CD4-positive, alpha-beta memory T cell (primary cell): ENCODE data around the gene CD22. TPM values are rescaled to one million over a fixed set of nuclear protein-coding genes. Genes with fewer than 3 reads are reported as not detected.

Experiments
- CTCF ChIA-PET: fragments of 350-600 bp; sonication (Branson Sonifier 250); formaldehyde crosslinking; loops from one replicate; lab custom pipeline; 2021; ENCODE audit warnings: inconsistent platforms; ENCODE audit not compliant: partially characterized antibody; lab: Charles Lee
- POLR2A ChIA-PET: fragments of 350-600 bp; sonication (Branson Sonifier 250); formaldehyde crosslinking; loops from one replicate; lab custom pipeline; 2021; ENCODE audit not compliant: partially characterized antibody; lab: Charles Lee
- DNase-seq, 5 donors: peaks; one replicate each; pipeline versions ENCODE4 v3.0.0 to v3.0.0-alpha.2; 2020 to 2022; ENCODE audit warnings: mixed read lengths in 1 of 5
- H3K27ac ChIP-seq: one replicate; pipeline ENCODE4 v1.7.0; 2013; ENCODE audit warnings: low read depth, low read length
- H3K27me3 ChIP-seq: 2 replicates; pipeline ENCODE4 v1.7.0; 2013; ENCODE audit warnings: mild to moderate bottlenecking, low read length, moderate library complexity; ENCODE audit not compliant: insufficient read depth
- H3K36me3 ChIP-seq: 2 replicates; pipeline ENCODE4 v1.7.0; 2013; ENCODE audit warnings: mild to moderate bottlenecking, low read length, moderate library complexity; ENCODE audit not compliant: insufficient read depth
- H3K4me1 ChIP-seq: 2 replicates; pipeline ENCODE4 v1.7.0; 2013; ENCODE audit warnings: mild to moderate bottlenecking, low read length, moderate library complexity; ENCODE audit not compliant: insufficient read depth
- H3K4me3 ChIP-seq, 2 donors: one replicate each; pipeline ENCODE4 v1.7.0; 2013; ENCODE audit warnings: low read length in 2 of 2, mild to moderate bottlenecking in 1 of 2
- H3K9me3 ChIP-seq, 2 donors: one replicate each; pipeline ENCODE4 v1.7.0; 2013; ENCODE audit warnings: low read length in 2 of 2, control low read depth in 1 of 2; ENCODE audit not compliant: control insufficient read depth in 1 of 2
- H3K27ac Mint-ChIP-seq, 7 donors: one replicate each; pipeline ENCODE4 v1.8.0; 2020 to 2021; ENCODE audit warnings: mixed read lengths in 7 of 7, mild to moderate bottlenecking in 6 of 7, inconsistent platforms in 3 of 7, moderate library complexity in 3 of 7
- H3K27me3 Mint-ChIP-seq, 2 donors: one replicate each; pipeline ENCODE4 v1.8.0; 2020 to 2021; ENCODE audit warnings: mixed read lengths in 2 of 2
- H3K36me3 Mint-ChIP-seq, 2 donors: one replicate each; pipeline ENCODE4 v1.8.0; 2020 to 2021; ENCODE audit warnings: mixed read lengths in 2 of 2, inconsistent platforms in 1 of 2, mild to moderate bottlenecking in 1 of 2
- H3K4me1 Mint-ChIP-seq, 4 donors: one replicate each; pipeline ENCODE4 v1.8.0; 2020 to 2021; ENCODE audit warnings: mixed read lengths in 4 of 4, mild to moderate bottlenecking in 1 of 4
- H3K4me3 Mint-ChIP-seq, 8 donors: one replicate each; pipeline ENCODE4 v1.8.0; 2020 to 2021; ENCODE audit warnings: mixed read lengths in 8 of 8, mild to moderate bottlenecking in 7 of 8, moderate library complexity in 6 of 8, inconsistent platforms in 3 of 8
- H3K9me3 Mint-ChIP-seq, 8 donors: one replicate each; pipeline ENCODE4 v1.8.0; 2020 to 2021; ENCODE audit warnings: mixed read lengths in 8 of 8, mild to moderate bottlenecking in 5 of 8, inconsistent platforms in 3 of 8, moderate library complexity in 1 of 8
- intact Hi-C: fragments of 100-400 bp; cut with micrococcal nuclease; formaldehyde crosslinking; loops from one replicate; pipeline ENCODE4 v1.15.1; 2023
- polyA plus RNA-seq, 2 donors: library from polyadenylated mRNA; unstranded; fragments of 300-500 nt; fragmentation: Illumina TruSeq; gene quantifications; one replicate each; pipeline ENCODE4 v1.2.3, GENCODE V29; 2021
- total RNA-seq, 2 experiments: library from RNA; stranded (reverse); gene quantifications; one replicate each; pipeline ENCODE4 v1.2.3, GENCODE V29; 2021

Gene CD22
- total and polyA plus RNA-seq, 4 experiments from 2014 or later, result 0.30 to 1.8 (median 0.32) TPM

- Histone ChIP-seq H3K4me1 (no peaks in the 10 kb centered on the region), H3K36me3 (no peaks in the 10 kb centered on the region), H3K27me3 (no peaks in the 10 kb centered on the region), H3K27ac (no peak overlapping the region), H3K4me3 (no peak overlapping the region), H3K9me3 (no peaks in the 10 kb centered on the region)
- peaks cover 2 to 5% of the 10 kb centered on the region in 2 donors for H3K27me3 Mint-ChIP-seq
- intact Hi-C loops, result no loop called here
- peak overlapping the region in 1 of 7 donors; percentile 59 for H3K27ac Mint-ChIP-seq
- no peaks in the 10 kb centered on the region for H3K4me1 Mint-ChIP-seq
- ChIA-PET CTCF (interaction anchor here (1.7 kb wide), 1 partner anchor 107 kb away, joined by 3 read pairs; no protein-coding TSS in a partner anchor), POLR2A (no interaction called here)
- DNase-seq, result no peak
- H3K9me3 Mint-ChIP-seq, result peaks cover 0 to 16% (median 8%) of the 10 kb centered on the region in 8 donors
- H3K4me3 Mint-ChIP-seq, result no peak overlapping the region
- H3K36me3 Mint-ChIP-seq, result peaks cover 2 to 3% of the 10 kb centered on the region in 2 donors
These were observed 59.5 kb downstream of the CD22 start for GRCh38 chr19:35388277-35389054.

GRCh38 chr19:35389192-35389861 lies 60.3 kb downstream of the CD22 start:
- H3K9me3 Mint-ChIP-seq, result peaks cover 0 to 16% (median 8%) of the 10 kb centered on the region in 8 donors
- H3K36me3 Mint-ChIP-seq, result peaks cover 2 to 3% of the 10 kb centered on the region in 2 donors
- H3K9me3 ChIP-seq, result no peaks in the 10 kb centered on the region
- H3K27me3 ChIP-seq, result no peaks in the 10 kb centered on the region
- no peaks in the 10 kb centered on the region for H3K4me1 ChIP-seq
- intact Hi-C loops, result no loop called here
- H3K4me3 ChIP-seq, result no peak overlapping the region
- H3K36me3 ChIP-seq, result no peaks in the 10 kb centered on the region
- DNase-seq, result no peak
- CTCF ChIA-PET, result interaction anchor here (1.7 kb wide), 1 partner anchor 106 kb away, joined by 3 read pairs; no protein-coding TSS in a partner anchor
- no peak overlapping the region for H3K27ac ChIP-seq
- H3K27ac Mint-ChIP-seq, result no peak overlapping the region
- no peaks in the 10 kb centered on the region for H3K4me1 Mint-ChIP-seq
- no peak overlapping the region for H3K4me3 Mint-ChIP-seq
- POLR2A ChIA-PET, result no interaction called here
- H3K27me3 Mint-ChIP-seq, result peaks cover 0 to 2% of the 10 kb centered on the region in 2 donors

- Mint-ChIP-seq H3K4me3 (no peak overlapping the region), H3K4me1 (no peaks in the 10 kb centered on the region), H3K27ac (no peak overlapping the region), H3K9me3 (no peaks in the 10 kb centered on the region), H3K36me3 (no peaks in the 10 kb centered on the region), H3K27me3 (no peaks in the 10 kb centered on the region)
- Histone ChIP-seq H3K4me3 (no peak overlapping the region), H3K27me3 (no peaks in the 10 kb centered on the region), H3K4me1 (no peaks in the 10 kb centered on the region), H3K27ac (no peak overlapping the region), H3K36me3 (no peaks in the 10 kb centered on the region), H3K9me3 (no peaks in the 10 kb centered on the region)
- ChIA-PET POLR2A (no interaction called here), CTCF (no interaction called here)
- intact Hi-C loops, result no loop called here
- no peak for DNase-seq
These were observed 64.0 kb downstream of the CD22 start for GRCh38 chr19:35392742-35393715.

GRCh38 chr19:35395382-35396199 lies 66.6 kb downstream of the CD22 start:
- Histone ChIP-seq H3K27ac (no peak overlapping the region), H3K4me3 (no peak overlapping the region), H3K9me3 (no peaks in the 10 kb centered on the region), H3K4me1 (no peaks in the 10 kb centered on the region), H3K36me3 (no peaks in the 10 kb centered on the region), H3K27me3 (no peaks in the 10 kb centered on the region)
- ChIA-PET POLR2A (no interaction called here), CTCF (interaction anchor here (0.7 to 1.1 kb wide), 2 partner anchors 49 to 115 kb away, joined by 3 read pairs; no protein-coding TSS in a partner anchor)
- Mint-ChIP-seq H3K9me3 (no peaks in the 10 kb centered on the region), H3K27ac (no peak overlapping the region), H3K4me3 (no peak overlapping the region), H3K4me1 (no peaks in the 10 kb centered on the region), H3K27me3 (peaks cover 2% of the 10 kb centered on the region in 2 donors), H3K36me3 (no peaks in the 10 kb centered on the region)
- DNase-seq, result no peak
- intact Hi-C loops, result no loop called here

GRCh38 chr19:35396240-35396885 lies 67.4 kb downstream of the CD22 start:
- DNase-seq, result no peak
- H3K4me3 Mint-ChIP-seq, result no peak overlapping the region
- Histone ChIP-seq H3K27ac (no peak overlapping the region), H3K36me3 (no peaks in the 10 kb centered on the region), H3K27me3 (no peaks in the 10 kb centered on the region), H3K4me1 (no peaks in the 10 kb centered on the region), H3K9me3 (no peaks in the 10 kb centered on the region), H3K4me3 (no peak overlapping the region)
- H3K4me1 Mint-ChIP-seq, result no peaks in the 10 kb centered on the region
- ChIA-PET POLR2A (no interaction called here), CTCF (interaction anchor here (0.7 kb wide), 1 partner anchor 48 kb away, joined by 3 read pairs; no protein-coding TSS in a partner anchor)
- H3K36me3 Mint-ChIP-seq, result no peaks in the 10 kb centered on the region
- intact Hi-C loops, result no loop called here
- no peaks in the 10 kb centered on the region for H3K9me3 Mint-ChIP-seq
- H3K27me3 Mint-ChIP-seq, result peaks cover 2% of the 10 kb centered on the region in 2 donors
- H3K27ac Mint-ChIP-seq, result no peak overlapping the region
